Brain microvascular endothelial cell (primary cell): ENCODE results near the gene PRX.

ENCODE experiments used
- DNase-seq: peaks from one replicate; pipeline ENCODE4 v3.0.0-alpha.2; 2020
- H3K27ac ChIP-seq: fragments of 250-450 bp; sonication (Bioruptor Pico); 2 replicates; pipeline ENCODE4 v1.5.1; 2020; ENCODE audit warnings: mild to moderate bottlenecking, moderate library complexity
- H3K27me3 ChIP-seq: fragments of 250-450 bp; sonication (Bioruptor Pico); replicated peaks from 2 replicates; pipeline ENCODE4 v1.5.1; 2020; ENCODE audit warnings: mild to moderate bottlenecking
- H3K36me3 ChIP-seq: fragments of 250-450 bp; sonication (Bioruptor Pico); replicated peaks from 2 replicates; pipeline ENCODE4 v1.5.1; 2020; ENCODE audit warnings: mild to moderate bottlenecking
- H3K4me3 ChIP-seq: 2 replicates; pipeline ENCODE4 v1.5.1; 2011; ENCODE audit warnings: low read depth, mild to moderate bottlenecking, control low read depth, low read length, moderate library complexity
- CTCF ChIP-seq: IDR thresholded peaks from 2 replicates; pipeline ENCODE4 v1.5.1; 2011; ENCODE audit warnings: low read depth, mild to moderate bottlenecking, moderate library complexity, low read length, control low read depth, inconsistent platforms; ENCODE audit errors: missing control alignments
- in situ Hi-C: cut with HindIII; loops from 2 replicates; pipeline ENCODE4 v1.10.0; 2017; ENCODE audit warnings: low sequenced_read_pairs, low pct_ligation_motif_present

The PRX gene

GRCh38 chr19:40446263-40446784 lies 33.1 kb upstream of the PRX start:
- no peak for DNase-seq
- Histone ChIP-seq H3K27ac (no peak overlapping the region), H3K4me3 (no peak overlapping the region), H3K27me3 (no peaks in the 10 kb centered on the region), H3K36me3 (peaks cover 12% of the 10 kb centered on the region)
- TF ChIP-seq CTCF = no peak
- in situ Hi-C loops = no loop called here

- no peak overlapping the region for H3K4me3 ChIP-seq
- H3K36me3 ChIP-seq = peaks cover 17% of the 10 kb centered on the region
- H3K27me3 ChIP-seq = no peaks in the 10 kb centered on the region
- H3K27ac ChIP-seq = no peak overlapping the region
- in situ Hi-C loops = no loop called here
- TF ChIP-seq CTCF = no peak
- no peak for DNase-seq
Measured at GRCh38 chr19:40445780-40446262, 32.6 kb upstream of the PRX start.

GRCh38 chr19:40444825-40445312 lies 31.7 kb upstream of the PRX start:
- in situ Hi-C loops = no loop called here
- H3K27ac ChIP-seq = peak overlapping the region; percentile 85
- H3K27me3 ChIP-seq = no peaks in the 10 kb centered on the region
- DNase-seq = no peak
- peaks cover 24% of the 10 kb centered on the region for H3K36me3 ChIP-seq
- H3K4me3 ChIP-seq = peak overlapping the region; percentile 98
- peak; percentile 48 for TF ChIP-seq CTCF

GRCh38 chr19:40444000-40444824 lies 31.0 kb upstream of the PRX start, which contains the start of gene SERTAD3:
Gene SERTAD3 (minus strand): TSS chr19:40444335. CDS start chr19:40442080, 2,255 bp downstream.
- peak; percentile 91 for DNase-seq
- no peaks in the 10 kb centered on the region for H3K27me3 ChIP-seq
- H3K36me3 ChIP-seq = peaks cover 24% of the 10 kb centered on the region
- peak within 1 kb of the TSS; percentile 85 for H3K27ac ChIP-seq
- in situ Hi-C loops = no loop called here
- peak within 1 kb of the TSS; percentile 98 for H3K4me3 ChIP-seq
- no peak for TF ChIP-seq CTCF

GRCh38 chr19:40443131-40443999 lies 30.2 kb upstream of the PRX start:
- Histone ChIP-seq H3K27me3 (no peaks in the 10 kb centered on the region), H3K36me3 (peaks cover 24% of the 10 kb centered on the region), H3K4me3 (peak overlapping the region; percentile 98), H3K27ac (peak overlapping the region; percentile 85)
- TF ChIP-seq CTCF = no peak
- in situ Hi-C loops = no loop called here
- peak; percentile 100 for DNase-seq
